T-helper 2 cell treated with Interferon-gamma antibody and Interleukin-4, amounts not matched to agents 5 μg/mL and 100 μg/mL, for 36 hours (primary cell): ENCODE data around the gene MARK2.
"Not testable (repeated sequence)": the region's sequence is repeated elsewhere in the genome, so short reads cannot be mapped to it uniquely, and the experiment has no call there.

ENCODE experiments used
- DNase-seq: peaks from one replicate; pipeline ENCODE4 v3.0.0; 2021; ENCODE audit warnings: low spot score
- H3K27ac Mint-ChIP-seq: one replicate; pipeline ENCODE4 v1.8.0; 2021; ENCODE audit warnings: mild to moderate bottlenecking, mixed read lengths
- H3K27me3 Mint-ChIP-seq: one replicate; pipeline ENCODE4 v1.8.0; 2021; ENCODE audit warnings: low read depth, mixed read lengths
- H3K36me3 Mint-ChIP-seq: one replicate; pipeline ENCODE4 v1.8.0; 2021; ENCODE audit warnings: low read depth, mixed read lengths
- H3K4me1 Mint-ChIP-seq: one replicate; pipeline ENCODE4 v1.8.0; 2021; ENCODE audit warnings: low read depth, mixed read lengths
- H3K4me3 Mint-ChIP-seq: one replicate; pipeline ENCODE4 v1.8.0; 2022; ENCODE audit warnings: mild to moderate bottlenecking, moderate library complexity, mixed read lengths
- H3K9me3 Mint-ChIP-seq: one replicate; pipeline ENCODE4 v1.8.0; 2021; ENCODE audit warnings: mixed read lengths

MARK2 gene

DNA sequence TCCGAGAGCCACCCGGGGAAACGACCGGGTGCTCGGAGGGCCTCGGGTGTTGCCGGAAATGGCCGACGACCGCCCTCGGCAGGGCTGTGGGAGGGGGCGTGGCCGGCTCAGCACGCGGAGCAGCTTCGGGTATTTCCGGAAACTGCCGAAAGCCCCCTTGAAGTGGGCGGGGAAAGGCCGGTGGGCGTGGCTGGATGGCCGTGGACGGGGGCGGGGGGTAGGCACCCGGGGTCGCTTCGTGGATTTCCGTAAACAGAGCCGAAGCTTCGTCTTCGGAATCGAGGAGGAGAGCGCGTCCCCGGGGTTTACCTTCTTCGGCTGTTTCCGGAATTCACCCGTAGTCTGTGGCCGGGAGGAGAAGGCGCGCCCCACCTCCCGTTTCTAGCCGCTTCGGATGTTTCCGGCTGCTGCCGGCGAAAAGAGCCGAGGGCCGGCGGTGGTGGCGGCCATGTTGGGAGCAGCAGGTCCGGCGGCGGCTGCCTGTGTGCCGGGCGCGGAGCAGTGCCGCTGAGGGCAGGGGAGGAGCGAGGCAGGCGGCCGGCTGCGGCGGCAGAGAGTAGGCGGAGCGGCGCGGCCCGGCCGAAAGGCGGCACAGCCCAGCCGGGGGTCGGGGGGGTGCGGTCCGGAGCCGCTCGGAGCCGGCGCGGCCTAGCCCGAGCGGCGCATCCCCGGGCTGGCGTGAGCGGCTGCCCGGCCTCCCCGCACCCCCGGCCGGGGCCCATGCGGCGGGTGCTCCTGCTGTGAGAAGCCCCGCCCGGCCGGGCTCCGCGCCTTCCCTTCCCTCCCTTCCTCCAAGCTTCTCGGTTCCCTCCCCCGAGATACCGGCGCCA is at the start of gene MARK2:
Gene MARK2, plus strand, starts transcription at position 433 of the 830 bp plus-strand sequence. Its CDS starts 397 bp downstream, at position 830.
- DNase-seq, result peak; percentile 99
- Mint-ChIP-seq H3K27me3 (no peaks in the 10 kb centered on the region), H3K36me3 (peaks cover 29% of the 10 kb centered on the region), H3K4me1 (peaks cover 38% of the 10 kb centered on the region), H3K27ac (peak within 1 kb of the TSS; percentile 79), H3K4me3 (peak within 1 kb of the TSS; percentile 86), H3K9me3 (no peaks in the 10 kb centered on the region)

DNA sequence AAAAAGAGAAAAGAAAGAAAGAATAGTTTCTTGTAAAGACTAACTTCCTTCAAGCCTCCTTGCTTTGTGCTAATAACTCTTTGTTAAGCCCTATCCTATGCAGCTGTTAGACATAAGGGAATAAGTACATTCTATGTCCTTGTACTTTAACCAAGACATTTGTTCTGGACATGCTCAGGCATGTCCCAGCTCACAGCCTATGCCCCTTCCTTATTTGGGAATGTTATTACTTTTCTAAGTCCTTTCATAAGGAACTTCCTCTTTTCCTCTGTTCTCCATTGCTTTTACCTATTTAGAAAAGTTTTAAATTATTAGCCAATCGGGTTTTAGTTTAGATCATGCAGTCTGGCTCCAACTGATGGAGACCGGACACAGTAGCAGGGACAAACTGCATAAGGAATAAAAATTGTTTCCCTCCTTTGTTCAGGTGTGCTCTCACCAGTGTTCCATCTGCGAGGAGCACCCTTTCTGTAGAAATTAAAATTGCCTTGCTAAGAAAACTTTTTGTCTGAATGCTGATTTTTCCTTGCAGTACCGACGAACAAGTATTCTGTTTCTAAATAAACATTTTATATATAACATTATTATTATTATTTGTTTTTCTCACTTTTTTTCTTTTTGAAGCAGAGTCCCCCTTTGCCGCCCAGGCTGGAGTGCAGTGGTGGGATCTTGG is 47.3 kb upstream of the MARK2 start:
- Mint-ChIP-seq H3K9me3 (peaks cover 15% of the 10 kb centered on the region), H3K36me3 (no peaks in the 10 kb centered on the region), H3K27ac (no peak overlapping the region), H3K27me3 (no peaks in the 10 kb centered on the region), H3K4me1 (no peaks in the 10 kb centered on the region), H3K4me3 (no peak overlapping the region)
- no peak for DNase-seq

GRCh38 chr11:63793161-63793560 is 45.7 kb upstream of the MARK2 start:
- Mint-ChIP-seq H3K4me1 (no peaks in the 10 kb centered on the region), H3K27me3 (no peaks in the 10 kb centered on the region), H3K36me3 (no peaks in the 10 kb centered on the region), H3K9me3 (peaks cover 15% of the 10 kb centered on the region), H3K27ac (no peak overlapping the region), H3K4me3 (no peak overlapping the region)
- no peak for DNase-seq

GRCh38 chr11:63795066-63795465 is 43.8 kb upstream of the MARK2 start:
- Mint-ChIP-seq H3K4me3 (no peak overlapping the region), H3K27me3 (no peaks in the 10 kb centered on the region), H3K9me3 (peaks cover 15% of the 10 kb centered on the region), H3K4me1 (no peaks in the 10 kb centered on the region), H3K36me3 (no peaks in the 10 kb centered on the region), H3K27ac (no peak overlapping the region)
- no peak for DNase-seq

- H3K27me3 Mint-ChIP-seq, result peaks cover 2% of the 10 kb centered on the region
- no peaks in the 10 kb centered on the region for H3K9me3 Mint-ChIP-seq
- H3K27ac Mint-ChIP-seq, result no peak overlapping the region
- no peaks in the 10 kb centered on the region for H3K36me3 Mint-ChIP-seq
- no peak for DNase-seq
- no peak overlapping the region for H3K4me3 Mint-ChIP-seq
- H3K4me1 Mint-ChIP-seq, result no peaks in the 10 kb centered on the region
These were observed 38.0 kb upstream of the MARK2 start for GRCh38 chr11:63800921-63801320.

- Mint-ChIP-seq H3K4me3 (no peak overlapping the region), H3K27me3 (peaks cover 2% of the 10 kb centered on the region), H3K9me3 (no peaks in the 10 kb centered on the region), H3K36me3 (no peaks in the 10 kb centered on the region), H3K27ac (no peak overlapping the region), H3K4me1 (no peaks in the 10 kb centered on the region)
- DNase-seq, result no peak
These were observed 36.1 kb upstream of the MARK2 start for GRCh38 chr11:63802637-63803414.

GRCh38 chr11:63804259-63804658 is 34.7 kb upstream of the MARK2 start:
- Mint-ChIP-seq H3K9me3 (no peaks in the 10 kb centered on the region), H3K4me3 (no peak overlapping the region), H3K27me3 (peaks cover 2% of the 10 kb centered on the region), H3K36me3 (no peaks in the 10 kb centered on the region), H3K27ac (no peak overlapping the region), H3K4me1 (no peaks in the 10 kb centered on the region)
- no peak for DNase-seq

DNA sequence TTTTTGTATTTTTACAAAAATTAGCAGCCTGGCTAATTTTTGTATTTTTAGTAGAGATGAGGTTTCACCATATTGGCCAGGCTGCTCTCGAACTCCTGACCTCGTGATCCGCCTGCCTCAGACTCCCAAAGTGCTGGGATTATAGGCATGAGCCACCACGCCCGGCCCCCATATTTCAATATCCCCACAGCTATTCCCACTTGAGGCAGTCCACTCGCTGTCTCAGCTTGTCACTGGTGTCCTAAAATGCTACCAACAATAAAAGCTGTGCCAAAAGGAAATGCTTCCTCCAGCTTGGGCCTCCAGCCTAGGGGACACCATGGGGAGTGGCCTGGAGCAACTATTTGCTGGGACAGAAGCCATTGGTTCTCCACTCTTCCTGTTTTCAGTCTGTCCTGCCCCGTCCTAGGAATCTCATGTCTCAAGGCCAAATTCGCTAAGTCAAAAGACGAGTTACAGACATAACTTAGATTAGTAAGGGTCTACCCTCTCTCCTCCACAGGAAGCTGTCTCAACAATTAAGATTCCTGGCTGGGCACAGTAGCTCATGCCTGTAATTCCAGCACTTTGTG is 33.0 kb upstream of the MARK2 start:
- H3K36me3 Mint-ChIP-seq, result no peaks in the 10 kb centered on the region
- no peak overlapping the region for H3K27ac Mint-ChIP-seq
- no peaks in the 10 kb centered on the region for H3K27me3 Mint-ChIP-seq
- H3K4me1 Mint-ChIP-seq, result peaks cover 1% of the 10 kb centered on the region
- no peak overlapping the region for H3K4me3 Mint-ChIP-seq
- no peaks in the 10 kb centered on the region for H3K9me3 Mint-ChIP-seq
- DNase-seq, result no peak

DNA sequence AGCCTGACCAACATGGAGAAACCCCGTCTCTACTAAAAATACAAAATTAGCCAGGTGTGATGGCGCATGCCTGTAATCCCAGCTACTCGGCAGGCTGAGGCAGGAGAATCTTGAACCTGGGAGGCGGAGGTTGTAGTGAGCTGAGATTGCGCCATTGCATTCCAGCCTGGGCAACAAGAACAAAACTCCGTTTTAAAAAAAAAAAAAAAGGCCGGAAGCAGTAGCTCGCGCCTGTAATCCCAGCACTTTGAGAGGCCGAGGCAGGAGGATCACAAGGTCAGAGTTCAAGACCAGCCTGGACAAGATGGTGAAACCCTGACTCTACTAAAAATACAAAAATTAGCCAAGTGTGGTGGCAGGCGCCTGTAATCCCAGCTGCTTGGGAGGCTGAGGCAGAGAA is 28.5 kb upstream of the MARK2 start:
- H3K4me3 Mint-ChIP-seq, DNase-seq, H3K27me3 Mint-ChIP-seq, H3K9me3 Mint-ChIP-seq, H3K36me3 Mint-ChIP-seq, H3K27ac Mint-ChIP-seq: not testable (repeated sequence)
- peaks cover 16% of the 10 kb centered on the region for H3K4me1 Mint-ChIP-seq

- Mint-ChIP-seq H3K27me3 (no peaks in the 10 kb centered on the region), H3K4me1 (peaks cover 21% of the 10 kb centered on the region), H3K36me3 (peaks cover 12% of the 10 kb centered on the region), H3K27ac (no peak overlapping the region), H3K9me3 (no peaks in the 10 kb centered on the region), H3K4me3 (peak overlapping the region; percentile 54)
- DNase-seq, result no peak
These were observed 27.4 kb upstream of the MARK2 start for GRCh38 chr11:63811522-63811921.

DNA sequence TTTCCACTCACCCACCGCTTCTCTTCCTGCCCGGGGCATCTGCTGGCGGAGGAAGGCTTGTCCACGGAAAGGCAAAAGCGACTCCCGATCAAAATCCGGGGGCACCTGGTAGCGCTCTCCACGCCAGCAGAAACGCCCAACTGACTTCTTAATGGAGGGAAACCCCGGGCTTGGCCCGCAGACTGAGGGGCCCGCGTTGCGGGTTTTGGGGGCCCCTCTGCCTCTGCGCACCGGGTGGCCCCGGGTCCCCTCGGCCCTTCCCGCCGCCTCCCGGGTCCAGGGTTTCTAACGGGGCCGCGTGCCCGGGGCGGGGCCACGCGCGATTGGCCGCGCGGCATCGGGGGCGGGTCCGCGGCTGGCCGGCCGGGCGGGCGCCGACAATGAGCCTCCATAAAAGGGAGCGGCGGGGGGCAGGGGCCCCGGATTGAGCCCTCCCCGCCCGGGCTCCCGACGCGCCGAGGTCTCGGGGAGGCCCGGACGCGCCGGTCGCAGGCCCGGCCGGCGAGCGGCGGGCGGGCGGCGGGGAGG is 25.8 kb upstream of the MARK2 start, which contains the start of gene SPINDOC:
Gene SPINDOC, plus strand, starts transcription at position 422 of the 528 bp plus-strand sequence. CDS start 231 bp downstream, outside the sequence.
- no peaks in the 10 kb centered on the region for H3K27me3 Mint-ChIP-seq
- H3K36me3 Mint-ChIP-seq, result peaks cover 21% of the 10 kb centered on the region
- no peaks in the 10 kb centered on the region for H3K9me3 Mint-ChIP-seq
- peak; percentile 84 for DNase-seq
- peak within 1 kb of the TSS; percentile 86 for H3K4me3 Mint-ChIP-seq
- H3K27ac Mint-ChIP-seq, result peak within 1 kb of the TSS; percentile 70
- peaks cover 21% of the 10 kb centered on the region for H3K4me1 Mint-ChIP-seq

- H3K4me1 Mint-ChIP-seq, result peaks cover 21% of the 10 kb centered on the region
- no peaks in the 10 kb centered on the region for H3K27me3 Mint-ChIP-seq
- DNase-seq, result peak; percentile 49
- H3K9me3 Mint-ChIP-seq, result no peaks in the 10 kb centered on the region
- peak overlapping the region; percentile 86 for H3K4me3 Mint-ChIP-seq
- H3K36me3 Mint-ChIP-seq, result peaks cover 25% of the 10 kb centered on the region
- H3K27ac Mint-ChIP-seq, result peak overlapping the region; percentile 52
These were observed 25.1 kb upstream of the MARK2 start for GRCh38 chr11:63813563-63814382.

- no peak for DNase-seq
- no peaks in the 10 kb centered on the region for H3K27me3 Mint-ChIP-seq
- no peaks in the 10 kb centered on the region for H3K9me3 Mint-ChIP-seq
- peak overlapping the region; percentile 52 for H3K27ac Mint-ChIP-seq
- H3K36me3 Mint-ChIP-seq, result peaks cover 26% of the 10 kb centered on the region
- H3K4me1 Mint-ChIP-seq, result peaks cover 21% of the 10 kb centered on the region
- peak overlapping the region; percentile 86 for H3K4me3 Mint-ChIP-seq
These were observed 24.6 kb upstream of the MARK2 start for GRCh38 chr11:63814383-63814736.
